Neutrophil (primary cell): ENCODE measurements around the gene C11orf86.

Experiments used
- H3K27ac ChIP-seq: fragments of 200-600 bp; sonication (generic); 2 replicates; pipeline ENCODE4 v1.5.1; 2016; ENCODE audit warnings: mild to moderate bottlenecking, moderate library complexity
- H3K27me3 ChIP-seq: fragments of 200-600 bp; sonication (generic); 2 replicates; pipeline ENCODE4 v1.6.0; 2016; ENCODE audit warnings: mild to moderate bottlenecking
- H3K36me3 ChIP-seq: fragments of 200-600 bp; sonication (generic); 2 replicates; pipeline ENCODE4 v1.5.1; 2017
- H3K4me1 ChIP-seq, 2 experiments: fragments of 200-600 bp in 1 of 2; sonication (generic) in 1 of 2; 1 replicate in 1 of 2; 2 replicates in 1 of 2; pipeline versions ENCODE4 v1.5.1 to v1.6.1; 2013 to 2016; ENCODE audit warnings: low read depth in 1 of 2, low read length in 1 of 2, mild to moderate bottlenecking in 1 of 2, moderate library complexity in 1 of 2; ENCODE audit not compliant: control insufficient read depth in 1 of 2, insufficient read depth in 1 of 2
- H3K4me3 ChIP-seq, 2 experiments: fragments of 200-600 bp in 1 of 2; sonication (generic) in 1 of 2; 1 replicate in 1 of 2; 2 replicates in 1 of 2; pipeline ENCODE4 v1.5.1; 2013 to 2016; ENCODE audit warnings: low read depth in 1 of 2, low read length in 1 of 2, mild to moderate bottlenecking in 1 of 2, moderate library complexity in 1 of 2
- H3K9me3 ChIP-seq: fragments of 200-600 bp; sonication (generic); 2 replicates; pipeline ENCODE4 v1.5.1; 2016
- TF ChIP-seq, protein P1 (sequence below): fragments of 200-600 bp; sonication (generic); IDR thresholded peaks from 2 replicates; pipeline ENCODE4 v1.5.1; 2016; ENCODE audit warnings: antibody characterized with exemption

Gene C11orf86

GRCh38 chr11:67023957-67024353, 48.9 kb downstream of the C11orf86 start:
- TF ChIP-seq, protein P1, sequence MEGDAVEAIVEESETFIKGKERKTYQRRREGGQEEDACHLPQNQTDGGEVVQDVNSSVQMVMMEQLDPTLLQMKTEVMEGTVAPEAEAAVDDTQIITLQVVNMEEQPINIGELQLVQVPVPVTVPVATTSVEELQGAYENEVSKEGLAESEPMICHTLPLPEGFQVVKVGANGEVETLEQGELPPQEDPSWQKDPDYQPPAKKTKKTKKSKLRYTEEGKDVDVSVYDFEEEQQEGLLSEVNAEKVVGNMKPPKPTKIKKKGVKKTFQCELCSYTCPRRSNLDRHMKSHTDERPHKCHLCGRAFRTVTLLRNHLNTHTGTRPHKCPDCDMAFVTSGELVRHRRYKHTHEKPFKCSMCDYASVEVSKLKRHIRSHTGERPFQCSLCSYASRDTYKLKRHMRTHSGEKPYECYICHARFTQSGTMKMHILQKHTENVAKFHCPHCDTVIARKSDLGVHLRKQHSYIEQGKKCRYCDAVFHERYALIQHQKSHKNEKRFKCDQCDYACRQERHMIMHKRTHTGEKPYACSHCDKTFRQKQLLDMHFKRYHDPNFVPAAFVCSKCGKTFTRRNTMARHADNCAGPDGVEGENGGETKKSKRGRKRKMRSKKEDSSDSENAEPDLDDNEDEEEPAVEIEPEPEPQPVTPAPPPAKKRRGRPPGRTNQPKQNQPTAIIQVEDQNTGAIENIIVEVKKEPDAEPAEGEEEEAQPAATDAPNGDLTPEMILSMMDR, result no peak
- Histone ChIP-seq H3K36me3 (no peaks in the 10 kb centered on the region), H3K9me3 (no peaks in the 10 kb centered on the region), H3K4me3 (no peak overlapping the region), H3K27me3 (peaks cover 96% of the 10 kb centered on the region), H3K4me1 (no peaks in the 10 kb centered on the region), H3K27ac (no peak overlapping the region)

- TF ChIP-seq, protein P1, result no peak
- H3K4me3 ChIP-seq, result no peak overlapping the region
- H3K36me3 ChIP-seq, result no peaks in the 10 kb centered on the region
- no peaks in the 10 kb centered on the region for H3K9me3 ChIP-seq
- H3K27ac ChIP-seq, result no peak overlapping the region
- peaks cover 100% of the 10 kb centered on the region for H3K27me3 ChIP-seq
- no peaks in the 10 kb centered on the region for H3K4me1 ChIP-seq
Observed at GRCh38 chr11:67024410-67024809, 49.3 kb downstream of the C11orf86 start.

- Histone ChIP-seq H3K36me3 (no peaks in the 10 kb centered on the region), H3K27me3 (peaks cover 100% of the 10 kb centered on the region), H3K4me3 (no peak overlapping the region), H3K9me3 (no peaks in the 10 kb centered on the region), H3K27ac (no peak overlapping the region), H3K4me1 (no peaks in the 10 kb centered on the region)
- TF ChIP-seq, protein P1, result no peak
Observed at GRCh38 chr11:67024966-67025365, 49.9 kb downstream of the C11orf86 start.

GRCh38 chr11:67025750-67026149, 50.6 kb downstream of the C11orf86 start:
- Histone ChIP-seq H3K27me3 (peaks cover 100% of the 10 kb centered on the region), H3K4me1 (no peaks in the 10 kb centered on the region), H3K36me3 (no peaks in the 10 kb centered on the region), H3K27ac (no peak overlapping the region), H3K4me3 (no peak overlapping the region), H3K9me3 (no peaks in the 10 kb centered on the region)
- TF ChIP-seq, protein P1, result no peak
